ENCODE data around the gene NKPD1. TPM values are rescaled to one million over a fixed set of nuclear protein-coding genes. Genes with fewer than 3 reads are reported as not detected.
A peak's percentile ranks its signal among the peaks of the same experiment; 100 is the strongest.

Gene NKPD1
- total and polyA plus RNA-seq, 9 of the 15 experiments (the other 6 are each of a cell fraction or from before 2014, with no cell fraction given): 0.03 to 0.09 (median 0.04) TPM; not detected in 5

DNA sequence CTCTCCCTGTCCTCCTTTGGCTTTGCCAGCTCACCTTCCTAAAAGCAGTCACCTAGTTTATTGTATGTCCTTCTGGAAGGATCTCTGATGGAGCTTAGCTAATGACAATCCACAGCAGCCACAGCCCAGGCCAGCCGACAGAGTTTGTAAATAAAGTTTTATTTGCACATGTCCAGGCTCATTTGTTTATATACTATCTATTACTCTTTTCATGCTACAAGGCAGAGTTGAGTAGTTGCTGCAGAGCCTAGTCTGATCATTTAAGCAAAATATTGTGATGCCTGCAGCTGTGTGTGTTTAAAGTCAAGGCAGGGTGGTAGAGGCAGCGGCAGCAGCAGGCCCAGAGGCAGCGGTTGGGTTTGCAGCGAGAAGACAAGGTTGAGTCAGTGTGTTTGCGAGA lies 32.6 kb downstream of the NKPD1 start:
- in situ Hi-C loops (cut with MboI): no loop called here
- no peaks in the 10 kb centered on the region for H3K9me3 ChIP-seq (replicated peaks; ENCODE audit: control insufficient read depth, insufficient read depth, low read depth, low read length)
- no peak overlapping the region for H3K27ac ChIP-seq (ENCODE audit: extremely low read depth, low read depth, low read length)
- TF ChIP-seq ZNF561 (CRISPR knock-in tag; conservative IDR thresholded peaks at IDR 0.05) (no peak), ELF1 (tag; IDR thresholded peaks at IDR 0.05) (no peak), TAF7 (tag; IDR thresholded peaks at IDR 0.05) (no peak), ZNF444 (CRISPR knock-in tag; IDR thresholded peaks at IDR 0.05) (no peak), RBM14 (IDR thresholded peaks at IDR 0.05; ENCODE audit: borderline replicate concordance, insufficient read depth, low read depth, low read length) (no peak)
- TF ChIP-seq, protein P1, sequence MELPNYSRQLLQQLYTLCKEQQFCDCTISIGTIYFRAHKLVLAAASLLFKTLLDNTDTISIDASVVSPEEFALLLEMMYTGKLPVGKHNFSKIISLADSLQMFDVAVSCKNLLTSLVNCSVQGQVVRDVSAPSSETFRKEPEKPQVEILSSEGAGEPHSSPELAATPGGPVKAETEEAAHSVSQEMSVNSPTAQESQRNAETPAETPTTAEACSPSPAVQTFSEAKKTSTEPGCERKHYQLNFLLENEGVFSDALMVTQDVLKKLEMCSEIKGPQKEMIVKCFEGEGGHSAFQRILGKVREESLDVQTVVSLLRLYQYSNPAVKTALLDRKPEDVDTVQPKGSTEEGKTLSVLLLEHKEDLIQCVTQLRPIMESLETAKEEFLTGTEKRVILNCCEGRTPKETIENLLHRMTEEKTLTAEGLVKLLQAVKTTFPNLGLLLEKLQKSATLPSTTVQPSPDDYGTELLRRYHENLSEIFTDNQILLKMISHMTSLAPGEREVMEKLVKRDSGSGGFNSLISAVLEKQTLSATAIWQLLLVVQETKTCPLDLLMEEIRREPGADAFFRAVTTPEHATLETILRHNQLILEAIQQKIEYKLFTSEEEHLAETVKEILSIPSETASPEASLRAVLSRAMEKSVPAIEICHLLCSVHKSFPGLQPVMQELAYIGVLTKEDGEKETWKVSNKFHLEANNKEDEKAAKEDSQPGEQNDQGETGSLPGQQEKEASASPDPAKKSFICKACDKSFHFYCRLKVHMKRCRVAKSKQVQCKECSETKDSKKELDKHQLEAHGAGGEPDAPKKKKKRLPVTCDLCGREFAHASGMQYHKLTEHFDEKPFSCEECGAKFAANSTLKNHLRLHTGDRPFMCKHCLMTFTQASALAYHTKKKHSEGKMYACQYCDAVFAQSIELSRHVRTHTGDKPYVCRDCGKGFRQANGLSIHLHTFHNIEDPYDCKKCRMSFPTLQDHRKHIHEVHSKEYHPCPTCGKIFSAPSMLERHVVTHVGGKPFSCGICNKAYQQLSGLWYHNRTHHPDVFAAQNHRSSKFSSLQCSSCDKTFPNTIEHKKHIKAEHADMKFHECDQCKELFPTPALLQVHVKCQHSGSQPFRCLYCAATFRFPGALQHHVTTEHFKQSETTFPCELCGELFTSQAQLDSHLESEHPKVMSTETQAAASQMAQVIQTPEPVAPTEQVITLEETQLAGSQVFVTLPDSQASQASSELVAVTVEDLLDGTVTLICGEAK (IDR thresholded peaks at IDR 0.05): peak; percentile 88
- TF ChIP-seq, protein P1 (CRISPR knock-in tag; IDR thresholded peaks at IDR 0.05): peak; percentile 79
- FAIRE-seq (peak; percentile 56), DNase-seq (ENCODE audit: extremely low read depth in 1 of 4, low spot score in 3 of 4) (no peak), ATAC-seq (no peak)
- peaks cover 7% of the 10 kb centered on the region for H3K9me1 ChIP-seq (ENCODE audit: control insufficient read depth, insufficient read depth, low read length)
- no TSS peak for BruUV-seq (replicated peaks)
- H3K27me3 ChIP-seq (ENCODE audit: control insufficient read depth in 2 of 2, insufficient read depth in 2 of 2, low read length in 2 of 2): no peaks in the 10 kb centered on the region
- peaks cover 11% of the 10 kb centered on the region; the same call in 1 of the 3 replicates for H3K36me3 ChIP-seq (ENCODE audit: control insufficient read depth, insufficient read depth, low read length)
- CTCF ChIA-PET (ENCODE audit: low intra/inter-chr PET ratio): no interaction called here
- POLR2A ChIA-PET: interaction anchor here (0.6 kb wide), 1 partner anchor 330 kb away, joined by 3 read pairs; no protein-coding TSS in a partner anchor
- 84% methylated on average over 5 of the region's 5 CpGs for WGBS (ENCODE audit: insufficient coverage, low coverage, missing lambda C conversion rate)
- H4K20me1 ChIP-seq (replicated peaks; ENCODE audit: control insufficient read depth, insufficient read depth, low read length): peaks cover 26% of the 10 kb centered on the region
- H3K4me2 ChIP-seq (ENCODE audit: insufficient read depth, low read length): no peak overlapping the region
- no peak overlapping the region for H3K4me3 ChIP-seq
- no peak overlapping the region for H2AFZ ChIP-seq (ENCODE audit: low read depth, low read length)
- H3K4me1 ChIP-seq (replicated peaks in 1 of 2; ENCODE audit: control insufficient read depth in 2 of 2, insufficient read depth in 2 of 2, low read length in 2 of 2): peaks cover 10 to 26% of the 10 kb centered on the region in 2 experiments
- peaks cover 38% of the 10 kb centered on the region for H3K79me2 ChIP-seq (ENCODE audit: control insufficient read depth, insufficient read depth, low read length)
- intact Hi-C loops (cut with micrococcal nuclease): no loop called here
- H3K9ac ChIP-seq (ENCODE audit: insufficient read depth in 1 of 2, low read depth in 2 of 2, low read length in 2 of 2): no peak overlapping the region

Data from K562 (cell line).